Ishikawa (cell line): ENCODE data around the gene RASA3.

Source experiments
- CEBPB ChIP-seq: IDR thresholded peaks from 2 replicates; pipeline ENCODE4 v1.6.1; 2012
- CREB1 ChIP-seq: IDR thresholded peaks from 2 replicates; pipeline ENCODE4 v1.6.1; 2012; ENCODE audit warnings: low read depth
- EGR1 ChIP-seq: IDR thresholded peaks from 2 replicates; pipeline ENCODE4 v1.6.1; 2012
- EP300 ChIP-seq: IDR thresholded peaks from 2 replicates; pipeline ENCODE4 v1.6.1; 2012; ENCODE audit warnings: borderline replicate concordance
- FOXM1 ChIP-seq: IDR thresholded peaks from 2 replicates; pipeline ENCODE4 v1.6.1; 2012; ENCODE audit warnings: low read depth, borderline replicate concordance
- MAX ChIP-seq: IDR thresholded peaks from 2 replicates; pipeline ENCODE4 v1.6.1; 2012
- NFIC ChIP-seq: IDR thresholded peaks from 2 replicates; pipeline ENCODE4 v1.6.1; 2012
- RAD21 ChIP-seq: IDR thresholded peaks from 2 replicates; pipeline ENCODE4 v1.6.1; 2012; ENCODE audit warnings: low read depth
- REST ChIP-seq: IDR thresholded peaks from 2 replicates; pipeline ENCODE4 v1.6.1; 2012; ENCODE audit warnings: low read depth, mild to moderate bottlenecking
- TAF1 ChIP-seq: IDR thresholded peaks from 2 replicates; pipeline ENCODE4 v1.6.1; 2012; ENCODE audit warnings: low read depth, mild to moderate bottlenecking
- TCF12 ChIP-seq: IDR thresholded peaks from 2 replicates; pipeline ENCODE4 v1.6.1; 2012; ENCODE audit warnings: low read depth
- TEAD4 ChIP-seq: IDR thresholded peaks from 2 replicates; pipeline ENCODE4 v1.6.1; 2012
- USF1 ChIP-seq: IDR thresholded peaks from 2 replicates; pipeline ENCODE4 v1.6.1; 2012
- YY1 ChIP-seq: IDR thresholded peaks from 2 replicates; pipeline ENCODE4 v1.6.1; 2012; ENCODE audit warnings: low read depth
- ZBTB7A ChIP-seq: IDR thresholded peaks from 2 replicates; pipeline ENCODE4 v1.6.1; 2012; ENCODE audit warnings: low read depth

Gene RASA3

GRCh38 chr13:114021464-114022308 is 110.7 kb downstream of the RASA3 start:
- TF ChIP-seq TEAD4 = no peak
- TF ChIP-seq EP300 = no peak
- TF ChIP-seq CEBPB = no peak
- no peak for TF ChIP-seq EGR1
- no peak for TF ChIP-seq MAX
- no peak for TF ChIP-seq NFIC
- TF ChIP-seq ZBTB7A = no peak
- TF ChIP-seq TCF12 = no peak
- no peak for TF ChIP-seq FOXM1
- TF ChIP-seq REST = no peak
- TF ChIP-seq TAF1 = no peak
- TF ChIP-seq CREB1 = no peak

- TF ChIP-seq TEAD4 (no peak), ZBTB7A (no peak), CEBPB (no peak)
These were observed 111.5 kb downstream of the RASA3 start for GRCh38 chr13:114020750-114021463.

GRCh38 chr13:114019367-114019766 is 113.1 kb downstream of the RASA3 start:
- TF ChIP-seq NFIC = no peak
- no peak for TF ChIP-seq YY1
- TF ChIP-seq FOXM1 = no peak
- TF ChIP-seq MAX = no peak
- no peak; the same call in 1 of the 2 replicates for TF ChIP-seq RAD21
- TF ChIP-seq EP300 = no peak
- no peak for TF ChIP-seq CEBPB

GRCh38 chr13:114018461-114019055 is 113.9 kb downstream of the RASA3 start:
- TF ChIP-seq TAF1 (no peak), ZBTB7A (no peak), NFIC (no peak), YY1 (no peak), REST (no peak), FOXM1 (no peak), USF1 (no peak), CEBPB (no peak), MAX (no peak), RAD21 (no peak), TCF12 (no peak), EGR1 (no peak), TEAD4 (no peak)

GRCh38 chr13:114017966-114018365 is 114.5 kb downstream of the RASA3 start:
- TF ChIP-seq EGR1 = no peak
- TF ChIP-seq CEBPB = no peak
- no peak for TF ChIP-seq YY1
- TF ChIP-seq CREB1 = no peak

GRCh38 chr13:114017028-114017630 is 115.3 kb downstream of the RASA3 start:
- TF ChIP-seq TCF12 (no peak), RAD21 (no peak), USF1 (no peak), CEBPB (no peak), REST (no peak), TAF1 (no peak), MAX (no peak), ZBTB7A (no peak), TEAD4 (no peak), EP300 (no peak), FOXM1 (no peak), NFIC (no peak), EGR1 (no peak), CREB1 (no peak)
